Peyer's patch (tissue), 4 donors: ENCODE data around the gene LCP2. TPM values are rescaled to one million over a fixed set of nuclear protein-coding genes. Genes with fewer than 3 reads are reported as not detected.

Source experiments
- DNase-seq, 3 donors: peaks; one replicate each; pipeline ENCODE4 v3.0.0-alpha.2; 2017 to 2019
- H3K27ac ChIP-seq, 4 donors: fragments of 200-600 bp; sonication (generic); one replicate each; pipeline ENCODE4 v1.5.1; 2016 to 2019
- H3K27me3 ChIP-seq, 2 donors: fragments of 200-600 bp; sonication (generic); one replicate each; pipeline ENCODE4 v1.5.1; 2019
- H3K36me3 ChIP-seq, 3 donors: fragments of 200-600 bp; sonication (generic); one replicate each; pipeline ENCODE4 v1.5.1; 2016 to 2019
- H3K4me1 ChIP-seq, 4 donors: fragments of 200-600 bp; sonication (generic); one replicate each; pipeline ENCODE4 v1.5.1; 2016 to 2019
- H3K4me3 ChIP-seq, 4 donors: fragments of 200-600 bp; sonication (generic); 1 replicate in 3 of 4; 2 replicates in 1 of 4; pipeline ENCODE4 v1.5.1; 2016 to 2019; ENCODE audit warnings: mild to moderate bottlenecking in 1 of 4
- H3K9me3 ChIP-seq, 4 donors: fragments of 200-600 bp; sonication (generic); one replicate each; pipeline ENCODE4 v1.5.1; 2016 to 2019; ENCODE audit warnings: mild to moderate bottlenecking in 1 of 4
- CTCF ChIP-seq, 6 experiments: fragments of 450-650 bp in 4 of 6; fragments of 200-600 bp in 2 of 6; sonication (generic) in 1 of 6; IDR thresholded peaks; one replicate each; pipeline ENCODE4 v1.5.1; 2017 to 2019; ENCODE audit warnings: antibody characterized with exemption in 6 of 6, mild to moderate bottlenecking in 3 of 6, moderate library complexity in 1 of 6
- POLR2A ChIP-seq, 2 donors: fragments of 450-650 bp; IDR thresholded peaks; one replicate each; pipeline ENCODE4 v1.5.1; 2017; ENCODE audit warnings: antibody characterized with exemption in 2 of 2, mild to moderate bottlenecking in 2 of 2, moderate library complexity in 2 of 2
- total RNA-seq, 4 donors: library from RNA; depleted of rRNA; stranded (reverse); fragments of >200 nt; gene quantifications; one replicate each; pipeline ENCODE4 v1.1.0, GENCODE V29; 2016

Gene LCP2
- total RNA-seq, 4 donors from 2014 or later = 27.1 to 139 (median 33.9) TPM

- TF ChIP-seq POLR2A (IDR thresholded peaks at IDR 0.05) (no peak), CTCF (IDR thresholded peaks at IDR 0.05) (no peak)
- Histone ChIP-seq H3K36me3 (peaks cover 0 to 3% (median 0%) of the 10 kb centered on the region in 3 donors), H3K9me3 (no peaks in the 10 kb centered on the region), H3K4me1 (peaks cover 0 to 12% (median 1%) of the 10 kb centered on the region in 4 donors), H3K27ac (peak overlapping the region in 2 of 4 donors; percentile 23 to 70), H3K27me3 (no peaks in the 10 kb centered on the region), H3K4me3 (no peak overlapping the region)
- DNase-seq = no peak
Measured at GRCh38 chr5:170286386-170286925, 11.1 kb downstream of the LCP2 start.

GRCh38 chr5:170285181-170285580, 12.4 kb downstream of the LCP2 start:
- peaks cover 0 to 21% (median 1%) of the 10 kb centered on the region in 4 donors for H3K4me1 ChIP-seq
- TF ChIP-seq CTCF (IDR thresholded peaks at IDR 0.05) (no peak), POLR2A (IDR thresholded peaks at IDR 0.05) (no peak)

GRCh38 chr5:170284231-170284630, 13.3 kb downstream of the LCP2 start:
- no peak overlapping the region for H3K4me3 ChIP-seq
- no peaks in the 10 kb centered on the region for H3K9me3 ChIP-seq
- H3K4me1 ChIP-seq = peaks cover 0 to 29% (median 4%) of the 10 kb centered on the region in 4 donors
- H3K27ac ChIP-seq = no peak overlapping the region
- peaks cover 0 to 3% (median 0%) of the 10 kb centered on the region in 3 donors for H3K36me3 ChIP-seq
- no peak for DNase-seq
- H3K27me3 ChIP-seq = no peaks in the 10 kb centered on the region
- no peak for TF ChIP-seq POLR2A (IDR thresholded peaks at IDR 0.05)
- no peak for TF ChIP-seq CTCF (IDR thresholded peaks at IDR 0.05)

More at GRCh38 chr5:170285181-170285580, 12.4 kb downstream of the LCP2 start:
- Histone ChIP-seq H3K4me3 (no peak overlapping the region), H3K27ac (no peak overlapping the region), H3K9me3 (no peaks in the 10 kb centered on the region), H3K36me3 (peaks cover 0 to 3% (median 0%) of the 10 kb centered on the region in 3 donors), H3K27me3 (no peaks in the 10 kb centered on the region)
- no peak for DNase-seq

GRCh38 chr5:170283296-170283695, 14.3 kb downstream of the LCP2 start:
- Histone ChIP-seq H3K27me3 (no peaks in the 10 kb centered on the region), H3K9me3 (no peaks in the 10 kb centered on the region), H3K4me3 (no peak overlapping the region), H3K36me3 (peaks cover 0 to 3% (median 0%) of the 10 kb centered on the region in 3 donors), H3K27ac (peak overlapping the region in 2 of 4 donors; percentile 32 to 43), H3K4me1 (peaks cover 0 to 29% (median 12%) of the 10 kb centered on the region in 4 donors)
- TF ChIP-seq CTCF (IDR thresholded peaks at IDR 0.05) (no peak), POLR2A (IDR thresholded peaks at IDR 0.05) (no peak)
- DNase-seq = no peak

- Histone ChIP-seq H3K4me3 (no peak overlapping the region), H3K27me3 (no peaks in the 10 kb centered on the region), H3K4me1 (peaks cover 0 to 28% (median 19%) of the 10 kb centered on the region in 4 donors), H3K9me3 (no peaks in the 10 kb centered on the region), H3K27ac (peak overlapping the region; percentile 43 to 76 (median 73)), H3K36me3 (peaks cover 0 to 3% (median 0%) of the 10 kb centered on the region in 3 donors)
- no peak for DNase-seq
- TF ChIP-seq POLR2A (IDR thresholded peaks at IDR 0.05) (no peak), CTCF (IDR thresholded peaks at IDR 0.05) (no peak)
Measured at GRCh38 chr5:170280011-170280493, 17.5 kb downstream of the LCP2 start.
